ENCODE data around the gene OBI1. TPM values are rescaled to one million over a fixed set of nuclear protein-coding genes. Genes with fewer than 3 reads are reported as not detected.

The OBI1 gene
- total and polyA plus RNA-seq, 5 experiments from 2014 or later, result 8.3 to 16.6 (median 12.1) TPM

- Mint-ChIP-seq H3K27ac (no peak overlapping the region), H3K9me3 (peaks cover 0 to 10% (median 0%) of the 10 kb centered on the region in 9 donors), H3K27me3 (peaks cover 48 to 85% (median 71%) of the 10 kb centered on the region in 5 donors), H3K4me1 (peaks cover 21 to 63% (median 46%) of the 10 kb centered on the region in 4 donors), H3K4me3 (peak overlapping the region in 9 of 10 donors; percentile 58 to 82 (median 77)), H3K36me3 (peaks cover 4 to 9% (median 8%) of the 10 kb centered on the region in 3 donors)
- DNase-seq (peak in 1 of 10 donors; percentile 9), ATAC-seq (no peak)
- POLR2A ChIA-PET, result no interaction called here
Observed at GRCh38 chr13:78607409-78608251, 51.3 kb downstream of the OBI1 start.

- no peak for ATAC-seq
- Mint-ChIP-seq H3K4me3 (peak overlapping the region in 7 of 10 donors; percentile 4 to 78 (median 41)), H3K36me3 (peaks cover 2 to 11% (median 9%) of the 10 kb centered on the region in 3 donors), H3K27ac (peak overlapping the region in 2 of 10 donors; percentile 24 to 75), H3K4me1 (peaks cover 24 to 68% (median 51%) of the 10 kb centered on the region in 4 donors), H3K9me3 (peaks cover 0 to 10% (median 0%) of the 10 kb centered on the region in 9 donors), H3K27me3 (peaks cover 52 to 92% (median 76%) of the 10 kb centered on the region in 5 donors)
- no peak for DNase-seq
- POLR2A ChIA-PET, result interaction anchor here (1.1 kb wide), 1 partner anchor 52 kb away, joined by 3 read pairs; the partner anchor contains the start of gene OBI1
Observed at GRCh38 chr13:78606471-78607408, 52.2 kb downstream of the OBI1 start.

GRCh38 chr13:78604782-78605611 is 54.0 kb downstream of the OBI1 start:
- POLR2A ChIA-PET, result interaction anchor here (1.3 to 1.5 kb wide), 2 partner anchors 11 to 12 kb away, joined by 3 read pairs; no protein-coding TSS in a partner anchor

GRCh38 chr13:78603240-78603957 is 55.6 kb downstream of the OBI1 start, which contains the start of gene POU4F1:
POU4F1 (minus strand) TSS chr13:78603552; CDS start chr13:78603326, 226 bp downstream.
- DNase-seq (peak in 7 of 10 donors; percentile 23 to 72 (median 46)), ATAC-seq (peak; percentile 44 to 72)
- H3K27me3 Mint-ChIP-seq, result peaks cover 67 to 97% (median 80%) of the 10 kb centered on the region in 5 donors
- H3K27ac Mint-ChIP-seq, result peak within 1 kb of the TSS in 8 of 10 donors; percentile 3 to 85 (median 41)
- POLR2A ChIA-PET, result interaction anchor here (0.7 to 1.5 kb wide), 2 partner anchors 11 to 788 kb away, joined by 3 read pairs; no protein-coding TSS in a partner anchor
- H3K4me3 Mint-ChIP-seq, result peak within 1 kb of the TSS; percentile 71 to 89 (median 86)
- H3K36me3 Mint-ChIP-seq, result peaks cover 4 to 19% (median 18%) of the 10 kb centered on the region in 3 donors
- peaks cover 26 to 64% (median 50%) of the 10 kb centered on the region in 4 donors for H3K4me1 Mint-ChIP-seq
- peaks cover 0 to 27% (median 12%) of the 10 kb centered on the region in 9 donors for H3K9me3 Mint-ChIP-seq

More at GRCh38 chr13:78604782-78605611, 54.0 kb downstream of the OBI1 start:
- H3K9me3 Mint-ChIP-seq, result peaks cover 0 to 19% (median 4%) of the 10 kb centered on the region in 9 donors
- peaks cover 4 to 16% (median 11%) of the 10 kb centered on the region in 3 donors for H3K36me3 Mint-ChIP-seq
- no peak overlapping the region for H3K27ac Mint-ChIP-seq
- peaks cover 57 to 97% (median 79%) of the 10 kb centered on the region in 5 donors for H3K27me3 Mint-ChIP-seq
- H3K4me1 Mint-ChIP-seq, result peaks cover 26 to 80% (median 60%) of the 10 kb centered on the region in 4 donors
- DNase-seq (no peak), ATAC-seq (no peak)
- H3K4me3 Mint-ChIP-seq, result no peak overlapping the region

- Mint-ChIP-seq H3K4me1 (peaks cover 23 to 58% (median 44%) of the 10 kb centered on the region in 4 donors), H3K27me3 (peaks cover 63 to 94% (median 77%) of the 10 kb centered on the region in 5 donors), H3K36me3 (peaks cover 5 to 20% (median 14%) of the 10 kb centered on the region in 3 donors), H3K9me3 (peaks cover 0 to 28% (median 12%) of the 10 kb centered on the region in 9 donors), H3K27ac (peak overlapping the region in 7 of 10 donors; percentile 3 to 85 (median 41)), H3K4me3 (peak overlapping the region; percentile 71 to 89 (median 86))
- POLR2A ChIA-PET, result interaction anchor here (0.7 kb wide), 1 partner anchor 788 kb away, joined by 3 read pairs; no protein-coding TSS in a partner anchor
- DNase-seq (peak in 1 of 10 donors; percentile 29), ATAC-seq (peak; percentile 28 to 38)
Observed at GRCh38 chr13:78602561-78603239, 56.3 kb downstream of the OBI1 start.

- H3K27ac Mint-ChIP-seq, result peak overlapping the region in 4 of 10 donors; percentile 31 to 85 (median 62)
- POLR2A ChIA-PET, result no interaction called here
- peaks cover 23 to 56% (median 39%) of the 10 kb centered on the region in 4 donors for H3K4me1 Mint-ChIP-seq
- H3K27me3 Mint-ChIP-seq, result peaks cover 68 to 94% (median 77%) of the 10 kb centered on the region in 5 donors
- DNase-seq, result no peak
- H3K36me3 Mint-ChIP-seq, result peaks cover 9 to 25% (median 19%) of the 10 kb centered on the region in 3 donors
- ATAC-seq, result peak in 1 of 2 donors; percentile 15
- H3K9me3 Mint-ChIP-seq, result peaks cover 0 to 34% (median 12%) of the 10 kb centered on the region in 9 donors
- peak overlapping the region; percentile 71 to 89 (median 86) for H3K4me3 Mint-ChIP-seq
Observed at GRCh38 chr13:78601874-78602560, 56.9 kb downstream of the OBI1 start.

GRCh38 chr13:78601124-78601873 is 57.7 kb downstream of the OBI1 start:
- DNase-seq (peak in 1 of 10 donors; percentile 22), ATAC-seq (peak; percentile 13 to 18)
- peaks cover 7 to 25% (median 24%) of the 10 kb centered on the region in 3 donors for H3K36me3 Mint-ChIP-seq
- POLR2A ChIA-PET, result no interaction called here
- H3K4me3 Mint-ChIP-seq, result peak overlapping the region; percentile 54 to 74 (median 62)
- peaks cover 0 to 36% (median 8%) of the 10 kb centered on the region in 9 donors for H3K9me3 Mint-ChIP-seq
- peak overlapping the region in 2 of 10 donors; percentile 31 to 73 for H3K27ac Mint-ChIP-seq
- H3K27me3 Mint-ChIP-seq, result peaks cover 62 to 91% (median 71%) of the 10 kb centered on the region in 5 donors
- H3K4me1 Mint-ChIP-seq, result peaks cover 17 to 52% (median 36%) of the 10 kb centered on the region in 4 donors

- Mint-ChIP-seq H3K4me3 (peak overlapping the region in 9 of 10 donors; percentile 31 to 73 (median 58)), H3K27ac (no peak overlapping the region), H3K36me3 (peaks cover 7 to 25% (median 24%) of the 10 kb centered on the region in 3 donors), H3K9me3 (peaks cover 0 to 39% (median 8%) of the 10 kb centered on the region in 9 donors), H3K27me3 (peaks cover 60 to 86% (median 66%) of the 10 kb centered on the region in 5 donors), H3K4me1 (peaks cover 17 to 43% (median 35%) of the 10 kb centered on the region in 4 donors)
- POLR2A ChIA-PET, result no interaction called here
- DNase-seq, result no peak
- ATAC-seq, result no peak
Observed at GRCh38 chr13:78600280-78600883, 58.6 kb downstream of the OBI1 start.

Measured in naive thymus-derived CD8-positive, alpha-beta T cell (primary cell).